Adipocyte (in vitro differentiated cells): ENCODE results near the gene RAB11FIP3.
"Not testable (repeated sequence)": the region's sequence is repeated elsewhere in the genome, so short reads cannot be mapped to it uniquely, and the experiment has no call there.

ENCODE experiments used
- DNase-seq: peaks from one replicate; pipeline ENCODE4 v3.0.0-alpha.2; 2015; ENCODE audit warnings: low read depth
- H3K27me3 ChIP-seq: replicated peaks from 2 replicates; pipeline ENCODE4 v1.7.0; 2013; ENCODE audit warnings: mild to moderate bottlenecking, low read length, moderate library complexity; ENCODE audit not compliant: control insufficient read depth, insufficient read depth
- H3K36me3 ChIP-seq: 2 replicates; pipeline ENCODE4 v1.7.0; 2013; ENCODE audit warnings: low read length, mild to moderate bottlenecking, moderate library complexity; ENCODE audit not compliant: control insufficient read depth, insufficient read depth, severe bottlenecking
- H3K4me1 ChIP-seq: 2 replicates; pipeline ENCODE4 v1.7.0; 2013; ENCODE audit warnings: mild to moderate bottlenecking, low read length, moderate library complexity; ENCODE audit not compliant: control insufficient read depth, insufficient read depth
- H3K4me3 ChIP-seq: 2 replicates; pipeline ENCODE4 v1.7.0; 2013; ENCODE audit warnings: mild to moderate bottlenecking, low read length, moderate library complexity
- H3K9ac ChIP-seq: 2 replicates; pipeline ENCODE4 v1.7.0; 2013; ENCODE audit warnings: mild to moderate bottlenecking, low read length, moderate library complexity
- H3K9me3 ChIP-seq: 2 replicates; pipeline ENCODE4 v1.7.0; 2013; ENCODE audit warnings: mild to moderate bottlenecking, low read length, moderate library complexity; ENCODE audit not compliant: control insufficient read depth

RAB11FIP3 gene

GRCh38 chr16:471353-472198 lies 46.1 kb downstream of the RAB11FIP3 start:
- Histone ChIP-seq H3K9ac (no peak overlapping the region), H3K4me1 (no peaks in the 10 kb centered on the region), H3K36me3 (peaks cover 6% of the 10 kb centered on the region), H3K4me3 (no peak overlapping the region), H3K9me3 (no peaks in the 10 kb centered on the region), H3K27me3 (no peaks in the 10 kb centered on the region)
- peak; percentile 24 for DNase-seq

GRCh38 chr16:472199-472504 lies 46.7 kb downstream of the RAB11FIP3 start:
- DNase-seq = no peak
- Histone ChIP-seq H3K27me3 (no peaks in the 10 kb centered on the region), H3K4me1 (no peaks in the 10 kb centered on the region), H3K4me3 (no peak overlapping the region), H3K9me3 (no peaks in the 10 kb centered on the region), H3K36me3 (peaks cover 6% of the 10 kb centered on the region), H3K9ac (no peak overlapping the region)

- Histone ChIP-seq H3K9ac (no peak overlapping the region), H3K36me3 (peaks cover 6% of the 10 kb centered on the region), H3K4me1 (no peaks in the 10 kb centered on the region), H3K27me3 (no peaks in the 10 kb centered on the region), H3K9me3 (no peaks in the 10 kb centered on the region), H3K4me3 (no peak overlapping the region)
- DNase-seq = no peak
Observed at GRCh38 chr16:473046-474043, 47.9 kb downstream of the RAB11FIP3 start.

GRCh38 chr16:474420-475122 lies 49.1 kb downstream of the RAB11FIP3 start:
- peaks cover 6% of the 10 kb centered on the region for H3K36me3 ChIP-seq
- DNase-seq = no peak
- no peak overlapping the region for H3K4me3 ChIP-seq

GRCh38 chr16:476039-476438 lies 50.6 kb downstream of the RAB11FIP3 start:
- Histone ChIP-seq H3K27me3 (no peaks in the 10 kb centered on the region), H3K9ac (no peak overlapping the region), H3K4me1 (no peaks in the 10 kb centered on the region), H3K9me3 (no peaks in the 10 kb centered on the region), H3K4me3 (no peak overlapping the region), H3K36me3 (peaks cover 6% of the 10 kb centered on the region)
- DNase-seq = no peak

More at GRCh38 chr16:474420-475122, 49.1 kb downstream of the RAB11FIP3 start:
- H3K9me3 ChIP-seq = no peaks in the 10 kb centered on the region
- H3K27me3 ChIP-seq = no peaks in the 10 kb centered on the region
- no peak overlapping the region for H3K9ac ChIP-seq
- no peaks in the 10 kb centered on the region for H3K4me1 ChIP-seq

GRCh38 chr16:477301-478157 lies 52.1 kb downstream of the RAB11FIP3 start:
- Histone ChIP-seq H3K9me3 (no peaks in the 10 kb centered on the region), H3K27me3 (no peaks in the 10 kb centered on the region), H3K36me3 (peaks cover 5% of the 10 kb centered on the region), H3K4me1 (no peaks in the 10 kb centered on the region), H3K9ac (no peak overlapping the region), H3K4me3 (no peak overlapping the region)
- no peak for DNase-seq

- not testable (repeated sequence) for H3K9ac ChIP-seq, H3K27me3 ChIP-seq, H3K4me3 ChIP-seq, DNase-seq, H3K9me3 ChIP-seq, H3K4me1 ChIP-seq, H3K36me3 ChIP-seq
Observed at GRCh38 chr16:478287-478686, 52.8 kb downstream of the RAB11FIP3 start.

- Histone ChIP-seq H3K27me3 (no peaks in the 10 kb centered on the region), H3K9me3 (no peaks in the 10 kb centered on the region), H3K36me3 (peaks cover 9% of the 10 kb centered on the region), H3K9ac (no peak overlapping the region), H3K4me3 (no peak overlapping the region), H3K4me1 (no peaks in the 10 kb centered on the region)
- no peak for DNase-seq
Observed at GRCh38 chr16:482468-483185, 57.2 kb downstream of the RAB11FIP3 start.

GRCh38 chr16:483341-484075 lies 58.1 kb downstream of the RAB11FIP3 start:
- DNase-seq = no peak

More at GRCh38 chr16:483341-484075, 58.1 kb downstream of the RAB11FIP3 start:
- Histone ChIP-seq H3K27me3 (no peaks in the 10 kb centered on the region), H3K4me3 (no peak overlapping the region), H3K4me1 (no peaks in the 10 kb centered on the region), H3K9ac (no peak overlapping the region), H3K36me3 (peaks cover 9% of the 10 kb centered on the region), H3K9me3 (no peaks in the 10 kb centered on the region)
